K562 (cell line): ENCODE results near the gene NUB1. TPM values are rescaled to one million over a fixed set of nuclear protein-coding genes. Genes with fewer than 3 reads are reported as not detected.

Source experiments
- ATAC-seq: fragments of 200-7000 bp; cut with Tn5 transposase; 3 replicates; pipeline ENCODE4 v1.9.1; 2020; ENCODE audit warnings: moderate library complexity
- BruUV-seq: library from RNA; stranded (reverse); fragments of 400-500 nt; replicated peaks from 2 replicates; lab custom pipeline; 2021; lab: Mats Ljungman, UMichigan
- CTCF ChIA-PET: fragments of 300-600 bp; formaldehyde crosslinking; extraction: SDS; loops from one replicate; lab custom pipeline; 2021; ENCODE audit warnings: low intra/inter-chr PET ratio; lab: Yijun Ruan, JAX
- POLR2A ChIA-PET: fragments of 300-600, 350-650 bp; sonication (Branson Sonifier 250); formaldehyde crosslinking; extraction: SDS; loops from one replicate; lab custom pipeline; 2021; ENCODE audit warnings: antibody characterized with exemption, inconsistent platforms; lab: Yijun Ruan, JAX
- DNase-seq, 4 experiments: peaks; one replicate each; pipeline versions ENCODE4 v3.0.0 to v3.0.0-alpha.2; 2011 to 2018; ENCODE audit warnings: low spot score in 3 of 4, mixed read lengths in 3 of 4; ENCODE audit errors: extremely low read depth in 1 of 4
- FAIRE-seq: peaks from 2 replicates; lab custom pipeline; 2011; peaks lifted over from hg19 to GRCh38; lab: Jason Lieb, UNC
- H2AFZ ChIP-seq: 2 replicates; pipeline ENCODE4 v1.6.0; 2011; ENCODE audit warnings: low read depth, low read length, control low read depth, inconsistent platforms
- H3K27ac ChIP-seq: fragments of 200-600 bp; 3 replicates; pipeline ENCODE4 v1.8.0; 2011; ENCODE audit warnings: low read depth, mild to moderate bottlenecking, control low read depth, inconsistent platforms, low read length, moderate library complexity, mixed read lengths; ENCODE audit errors: extremely low read depth
- H3K27me3 ChIP-seq, 2 experiments: fragments of 300-600 bp in 1 of 2; 2 replicates in 1 of 2; 3 replicates in 1 of 2; pipeline versions ENCODE4 v1.6.0 to v1.8.0; 2011; ENCODE audit warnings: inconsistent platforms in 2 of 2, low read length in 2 of 2, mild to moderate bottlenecking in 1 of 2, mixed read lengths in 1 of 2, moderate library complexity in 1 of 2; ENCODE audit not compliant: control insufficient read depth in 2 of 2, insufficient read depth in 2 of 2
- H3K36me3 ChIP-seq: fragments of 300-600 bp; 3 replicates; pipeline ENCODE4 v1.8.0; 2011; ENCODE audit warnings: mild to moderate bottlenecking, low read length, inconsistent platforms; ENCODE audit not compliant: control insufficient read depth, insufficient read depth
- H3K4me1 ChIP-seq, 2 experiments: fragments of 200-600 bp in 1 of 2; replicated peaks in 1 of 2; 2 replicates in 1 of 2; 3 replicates in 1 of 2; pipeline versions ENCODE4 v1.5.1 to v1.8.0; 2011; ENCODE audit warnings: inconsistent platforms in 2 of 2, low read length in 2 of 2, mild to moderate bottlenecking in 1 of 2, mixed read lengths in 1 of 2, moderate library complexity in 1 of 2; ENCODE audit not compliant: control insufficient read depth in 2 of 2, insufficient read depth in 2 of 2
- H3K4me2 ChIP-seq: 2 replicates; pipeline ENCODE4 v1.6.1; 2011; ENCODE audit warnings: low read length, control low read depth, inconsistent platforms, mixed read lengths; ENCODE audit not compliant: insufficient read depth
- H3K4me3 ChIP-seq: fragments of 200-600 bp; sonication (generic), shearing (Covaris generic); 2 replicates; pipeline ENCODE4 v1.5.1; 2016; ENCODE audit warnings: control low read depth, inconsistent platforms
- H3K79me2 ChIP-seq: fragments of 200-600 bp; 3 replicates; pipeline ENCODE4 v1.8.0; 2011; ENCODE audit warnings: low read length, inconsistent platforms; ENCODE audit not compliant: control insufficient read depth, insufficient read depth
- H3K9ac ChIP-seq, 2 experiments: 2 replicates each; pipeline versions ENCODE4 v1.6.0 to v1.6.1; 2011; ENCODE audit warnings: low read depth in 2 of 2, low read length in 2 of 2, control low read depth in 1 of 2, inconsistent platforms in 1 of 2, mild to moderate bottlenecking in 1 of 2, mixed read lengths in 1 of 2; ENCODE audit not compliant: insufficient read depth in 1 of 2
- H3K9me1 ChIP-seq: one replicate; pipeline ENCODE4 v1.6.0; 2011; ENCODE audit warnings: inconsistent platforms, mild to moderate bottlenecking, low read length, moderate library complexity; ENCODE audit not compliant: control insufficient read depth, insufficient read depth
- H3K9me3 ChIP-seq: replicated peaks from 2 replicates; pipeline ENCODE4 v1.5.1; 2011; ENCODE audit warnings: low read depth, low read length, inconsistent platforms; ENCODE audit not compliant: control insufficient read depth, insufficient read depth
- H4K20me1 ChIP-seq: replicated peaks from 2 replicates; pipeline ENCODE4 v1.6.1; 2011; ENCODE audit warnings: low read length, inconsistent platforms, mixed read lengths; ENCODE audit not compliant: control insufficient read depth, insufficient read depth
- BHLHE40 ChIP-seq: IDR thresholded peaks from 2 replicates; pipeline ENCODE4 v1.6.1; 2011; ENCODE audit warnings: low read length, improper control_type of control experiment
- FOSL1 ChIP-seq: fragments of 200-800 bp; sonication (Bioruptor generic); conservative IDR thresholded peaks from 2 replicates; pipeline ENCODE4 v1.6.1; 2016; ENCODE audit warnings: missing genetic modification characterization, missing compliant biosample characterization
- LCOR ChIP-seq: sonication (generic); formaldehyde crosslinking; IDR thresholded peaks from 2 replicates; pipeline ENCODE4 v1.8.0; 2022; ENCODE audit warnings: mild to moderate bottlenecking, missing genetic modification reagents
- MXD1 ChIP-seq: fragments of 250-450 bp; sonication (Bioruptor Pico); IDR thresholded peaks from 2 replicates; pipeline ENCODE4 v1.8.0; 2021; ENCODE audit warnings: borderline replicate concordance, mild to moderate bottlenecking, moderate library complexity; ENCODE audit not compliant: poor library complexity, severe bottlenecking
- NFATC3 ChIP-seq: fragments of 450-650 bp; IDR thresholded peaks from 2 replicates; pipeline ENCODE4 v1.6.1; 2017; ENCODE audit warnings: mild to moderate bottlenecking
- NR1H2 ChIP-seq: sonication (generic); formaldehyde crosslinking; IDR thresholded peaks from 2 replicates; pipeline ENCODE4 v1.4.0; 2020; ENCODE audit warnings: mild to moderate bottlenecking, missing genetic modification reagents
- PHF21A ChIP-seq: fragments of 450-650 bp; IDR thresholded peaks from 2 replicates; pipeline ENCODE4 v1.6.1; 2017; ENCODE audit warnings: low read depth, borderline replicate concordance
- RNF2 ChIP-seq: sonication (generic); IDR thresholded peaks from 2 replicates; pipeline ENCODE4 v1.6.1; 2016
- TFAP4 ChIP-seq: sonication (generic); formaldehyde crosslinking; IDR thresholded peaks from 2 replicates; pipeline ENCODE4 v1.8.0; 2022; ENCODE audit warnings: missing genetic modification reagents, mild to moderate bottlenecking, moderate library complexity, borderline replicate concordance
- WHSC1 ChIP-seq: IDR thresholded peaks from one replicate; pipeline ENCODE4 v1.6.1; 2012; ENCODE audit warnings: low read length, control low read depth, inconsistent platforms
- ZBTB2 ChIP-seq: fragments of 450-650 bp; IDR thresholded peaks from 2 replicates; pipeline ENCODE4 v1.6.1; 2016; ENCODE audit warnings: antibody characterized with exemption
- WGBS: fragments of 100-300 bp; shearing (Covaris generic); methylation state at CpG from one replicate; pipeline ENCODE4 v1.1.6; 2016; ENCODE audit warnings: low coverage, mixed read lengths; ENCODE audit not compliant: insufficient coverage; ENCODE audit errors: missing lambda C conversion rate; 5-methylcytosine and 5-hydroxymethylcytosine counted together
- in situ Hi-C: fragments of 300-500 bp; cut with MboI; formaldehyde crosslinking; loops from 4 replicates; pipeline ENCODE4 v1.15.0; 2018; ENCODE audit warnings: inconsistent platforms, mixed read lengths
- intact Hi-C: fragments of 100-400 bp; cut with micrococcal nuclease; formaldehyde crosslinking; loops from 2 replicates; pipeline ENCODE4 v1.14.2; 2022
- polyA plus RNA-seq, 8 experiments: library from polyadenylated mRNA; depleted of rRNA in 4 of 8; stranded (reverse) in 5 of 8; unstranded in 3 of 8; fragments of >200 nt; fragmentation: Nextera tagmentation in 2 of 8; fragmentation: Illumina TruSeq in 1 of 8; extraction: Ambion mirVana in 2 of 8; extraction: Trizol in 1 of 8; gene quantifications; 2 replicates each; pipeline versions ENCODE4 v1.2.1 to v1.2.3, GENCODE V29; 2011 to 2014; ENCODE audit warnings: inconsistent platforms in 1 of 8, missing spikeins in 1 of 8
- total RNA-seq, 7 experiments: library from RNA; depleted of rRNA in 6 of 7; stranded (reverse); fragments of >200 nt in 6 of 7; fragmentation: Illumina TruSeq in 2 of 7; extraction: Trizol in 2 of 7; gene quantifications; 2 replicates each; pipeline versions ENCODE4 v1.2.1 to v1.2.3, GENCODE V29; 2011 to 2021; ENCODE audit warnings: low replicate concordance in 1 of 7
- TF ChIP-seq, protein P1 (sequence below): fragments of 250-450 bp; sonication (Bioruptor Pico); IDR thresholded peaks from 2 replicates; pipeline ENCODE4 v1.8.0; 2022; ENCODE audit warnings: moderate library complexity, mild to moderate bottlenecking, inconsistent platforms

NUB1 gene
- total and polyA plus RNA-seq, 9 of the 15 experiments (the other 6 are each of a cell fraction or from before 2014, with no cell fraction given) = 43.2 to 159 (median 85.2) TPM

GRCh38 chr7:151399906-151400305 lies 58.3 kb downstream of the NUB1 start:
- H3K36me3 ChIP-seq = no peaks in the 10 kb centered on the region
- DNase-seq (no peak), FAIRE-seq (no peak)
- no peaks in the 10 kb centered on the region; a peak in 1 of 5 replicates for H3K27me3 ChIP-seq
- H3K79me2 ChIP-seq = no peaks in the 10 kb centered on the region
- TF ChIP-seq LCOR (CRISPR knock-in tag) = no peak
- TF ChIP-seq NR1H2 (CRISPR knock-in tag) = no peak
- no peak for TF ChIP-seq NFATC3
- TF ChIP-seq FOSL1 (tag) = no peak
- TF ChIP-seq BHLHE40 = 0 out of 2 replicates have a peak, but pooled peaks have one; percentile 10
- no peak for TF ChIP-seq WHSC1
- TF ChIP-seq TFAP4 (CRISPR knock-in tag) = 0 out of 2 replicates have a peak, but pooled peaks have one; percentile 12
- TF ChIP-seq, protein P1, sequence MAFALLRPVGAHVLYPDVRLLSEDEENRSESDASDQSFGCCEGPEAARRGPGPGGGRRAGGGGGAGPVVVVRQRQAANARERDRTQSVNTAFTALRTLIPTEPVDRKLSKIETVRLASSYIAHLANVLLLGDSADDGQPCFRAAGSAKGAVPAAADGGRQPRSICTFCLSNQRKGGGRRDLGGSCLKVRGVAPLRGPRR = no peak
- TF ChIP-seq PHF21A = no peak
- no peak for TF ChIP-seq RNF2
- no peak for TF ChIP-seq ZBTB2
- TF ChIP-seq MXD1 (CRISPR knock-in tag) = no peak
- TF ChIP-seq, all 486 proteins: peak for 2
- H2AFZ ChIP-seq = no peak overlapping the region
- no peak overlapping the region for H3K4me2 ChIP-seq
- 47% methylated on average over 14 of the region's 14 CpGs for WGBS
- no peak overlapping the region; a peak in 1 of 4 replicates for H3K9ac ChIP-seq
- ChIA-PET CTCF (no interaction called here), POLR2A (interaction anchor here (0.6 to 1.6 kb wide), 8 partner anchors 10 to 141 kb away, joined by 3 to 5 read pairs (median 3); partner anchors contain the start of gene WDR86)
- no peak for ATAC-seq
- BruUV-seq = no TSS peak
- peaks cover 9% of the 10 kb centered on the region for H3K9me3 ChIP-seq
- no peak overlapping the region for H3K27ac ChIP-seq
- H3K4me3 ChIP-seq = no peak overlapping the region
- H3K9me1 ChIP-seq = no peaks in the 10 kb centered on the region
- in situ Hi-C loops = no loop called here
- intact Hi-C loops = loop anchor here (10.0 kb wide), 1 partner anchor 45 kb away; the partner anchor contains the start of gene CRYGN
- H4K20me1 ChIP-seq = no peaks in the 10 kb centered on the region
- H3K4me1 ChIP-seq = peaks cover 34 to 53% of the 10 kb centered on the region in 2 experiments
